H1 (cell line): ENCODE measurements around the gene UPB1. TPM values are rescaled to one million over a fixed set of nuclear protein-coding genes. Genes with fewer than 3 reads are reported as not detected.

Experiments
- CTCF ChIA-PET: fragments of 300-600 bp; sonication (Branson Sonifier 250); formaldehyde crosslinking; loops from one replicate; lab custom pipeline; 2021; ENCODE audit not compliant: partially characterized antibody; lab: Charles Lee
- POLR2A ChIA-PET: fragments of 300-600 bp; sonication (Branson Sonifier 250); formaldehyde crosslinking; loops from one replicate; lab custom pipeline; 2021; ENCODE audit warnings: inconsistent platforms; ENCODE audit not compliant: partially characterized antibody; lab: Charles Lee
- DNase-seq, 2 experiments: peaks; one replicate each; pipeline versions ENCODE4 v3.0.0 to v3.0.0-alpha.2; 2010 to 2022; ENCODE audit warnings: low spot score in 2 of 2, low read depth in 1 of 2, mixed read lengths in 1 of 2
- FAIRE-seq: peaks from 2 replicates; lab custom pipeline; 2011; peaks lifted over from hg19 to GRCh38; lab: Jason Lieb, UNC
- H2AFZ ChIP-seq: 2 replicates; pipeline ENCODE4 v1.8.1; 2012; ENCODE audit warnings: low read length, inconsistent platforms
- H2AK5ac ChIP-seq: 2 replicates; pipeline ENCODE4 v1.6.1; 2013; ENCODE audit warnings: low read depth, low read length
- H2BK120ac ChIP-seq: replicated peaks from 2 replicates; pipeline ENCODE3; 2013; ENCODE audit warnings: low read depth, low read length, inconsistent platforms
- H2BK12ac ChIP-seq: 2 replicates; pipeline ENCODE4 v1.6.1; 2013; ENCODE audit warnings: low read depth, low read length
- H2BK15ac ChIP-seq: 2 replicates; pipeline ENCODE4 v1.6.1; 2013; ENCODE audit warnings: low read length
- H2BK20ac ChIP-seq: 2 replicates; pipeline ENCODE4 v1.6.1; 2013; ENCODE audit warnings: low read length
- H2BK5ac ChIP-seq: 2 replicates; pipeline ENCODE4 v1.6.1; 2013; ENCODE audit warnings: low read depth, low read length
- H3K14ac ChIP-seq: 2 replicates; pipeline ENCODE4 v1.6.1; 2013; ENCODE audit warnings: inconsistent platforms; ENCODE audit not compliant: insufficient read length
- H3K18ac ChIP-seq: 2 replicates; pipeline ENCODE4 v1.6.1; 2013; ENCODE audit warnings: low read length; ENCODE audit errors: extremely low read depth
- H3K23ac ChIP-seq: 2 replicates; pipeline ENCODE4 v1.6.1; 2013; ENCODE audit warnings: inconsistent platforms; ENCODE audit not compliant: insufficient read length
- H3K23me2 ChIP-seq: 2 replicates; pipeline ENCODE4 v1.6.1; 2013; ENCODE audit warnings: low read depth, low read length
- H3K27ac ChIP-seq: 2 replicates; pipeline ENCODE4 v1.6.1; 2011; ENCODE audit warnings: low read depth, low read length, inconsistent platforms
- H3K27me3 ChIP-seq, 4 experiments: replicated peaks in 1 of 4; 1 replicate in 1 of 4; 2 replicates in 3 of 4; pipeline versions ENCODE4 v1.6.1 to v1.8.1; 2011 to 2013; ENCODE audit warnings: low read length in 3 of 4, mild to moderate bottlenecking in 3 of 4, inconsistent platforms in 2 of 4, mixed read lengths in 2 of 4, moderate library complexity in 1 of 4; ENCODE audit not compliant: control insufficient read depth in 3 of 4, insufficient read depth in 3 of 4; ENCODE audit errors: extremely low read depth in 1 of 4
- H3K36me3 ChIP-seq, 4 experiments: 2 replicates each; pipeline versions ENCODE4 v1.6.1 to v1.8.1; 2011 to 2013; ENCODE audit warnings: mild to moderate bottlenecking in 4 of 4, low read length in 3 of 4, moderate library complexity in 2 of 4, control low read depth in 1 of 4, inconsistent platforms in 1 of 4; ENCODE audit not compliant: insufficient read depth in 4 of 4, control insufficient read depth in 2 of 4
- H3K4ac ChIP-seq: replicated peaks from 2 replicates; pipeline ENCODE3; 2013; ENCODE audit warnings: low read length, low read depth, mixed read lengths, inconsistent platforms; ENCODE audit not compliant: insufficient read length
- H3K4me1 ChIP-seq, 4 experiments: replicated peaks in 1 of 4; 1 replicate in 1 of 4; 2 replicates in 3 of 4; pipeline versions ENCODE4 v1.6.1 to v1.8.1; 2011 to 2013; ENCODE audit warnings: low read length in 3 of 4, inconsistent platforms in 2 of 4, mixed read lengths in 1 of 4; ENCODE audit not compliant: insufficient read depth in 4 of 4, control insufficient read depth in 3 of 4
- H3K4me2 ChIP-seq, 2 experiments: 2 replicates each; pipeline versions ENCODE4 v1.6.1 to v1.8.1; 2011 to 2013; ENCODE audit warnings: low read depth in 2 of 2, low read length in 2 of 2, control low read depth in 1 of 2, inconsistent platforms in 1 of 2, mild to moderate bottlenecking in 1 of 2; ENCODE audit not compliant: insufficient read depth in 1 of 2
- H3K4me3 ChIP-seq, 4 experiments: fragments of 200-600, 300-600 bp in 1 of 4; sonication (generic), shearing (Covaris generic), sonication (Bioruptor Twin) in 1 of 4; 2 replicates each; pipeline versions ENCODE4 v1.5.1 to v1.8.1; 2011 to 2016; ENCODE audit warnings: low read length in 4 of 4, low read depth in 3 of 4, control low read depth in 2 of 4, inconsistent platforms in 2 of 4, mild to moderate bottlenecking in 2 of 4, mixed read lengths in 1 of 4, moderate library complexity in 1 of 4; ENCODE audit not compliant: insufficient read depth in 2 of 4; ENCODE audit errors: extremely low read depth in 1 of 4
- H3K56ac ChIP-seq: replicated peaks from 2 replicates; pipeline ENCODE3; 2013; ENCODE audit warnings: low read depth, mild to moderate bottlenecking, mixed read lengths, low read length, inconsistent platforms; ENCODE audit not compliant: insufficient read length
- H3K79me1 ChIP-seq: 2 replicates; pipeline ENCODE4 v1.6.1; 2013; ENCODE audit warnings: low read depth, low read length, control low read depth
- H3K79me2 ChIP-seq, 2 experiments: 2 replicates each; pipeline versions ENCODE4 v1.6.1 to v1.8.1; 2012 to 2013; ENCODE audit warnings: low read length in 2 of 2, mild to moderate bottlenecking in 2 of 2, inconsistent platforms in 1 of 2; ENCODE audit not compliant: insufficient read depth in 2 of 2, control insufficient read depth in 1 of 2
- H3K9ac ChIP-seq, 4 experiments: replicated peaks in 1 of 4; 1 replicate in 1 of 4; 2 replicates in 3 of 4; pipeline versions ENCODE4 v1.6.1 to v1.8.1; 2011 to 2013; ENCODE audit warnings: low read depth in 3 of 4, low read length in 3 of 4, control low read depth in 2 of 4, mild to moderate bottlenecking in 2 of 4, moderate library complexity in 2 of 4, inconsistent platforms in 1 of 4; ENCODE audit errors: extremely low read depth in 1 of 4
- H3K9me3 ChIP-seq, 2 experiments: 2 replicates each; pipeline versions ENCODE4 v1.6.1 to v1.8.1; 2012 to 2013; ENCODE audit warnings: mild to moderate bottlenecking in 2 of 2, moderate library complexity in 2 of 2, control low read depth in 1 of 2, inconsistent platforms in 1 of 2, low read depth in 1 of 2, low read length in 1 of 2, mixed read lengths in 1 of 2; ENCODE audit not compliant: insufficient read depth in 2 of 2
- H4K20me1 ChIP-seq, 2 experiments: replicated peaks in 1 of 2; 2 replicates each; pipeline versions ENCODE3 to v1.8.1; 2011 to 2013; ENCODE audit warnings: inconsistent platforms in 2 of 2, low read length in 2 of 2, mild to moderate bottlenecking in 1 of 2; ENCODE audit not compliant: insufficient read depth in 2 of 2, control insufficient read depth in 1 of 2
- H4K5ac ChIP-seq: 2 replicates; pipeline ENCODE4 v1.6.1; 2013; ENCODE audit warnings: low read length, low read depth, mixed read lengths, inconsistent platforms; ENCODE audit not compliant: insufficient read length
- H4K8ac ChIP-seq: 2 replicates; pipeline ENCODE4 v1.8.0; 2013; ENCODE audit warnings: mild to moderate bottlenecking, moderate library complexity, low read length, inconsistent platforms; ENCODE audit not compliant: insufficient read depth; ENCODE audit errors: extremely low read depth
- H4K91ac ChIP-seq: replicated peaks from 2 replicates; pipeline ENCODE3; 2013; ENCODE audit warnings: low read length, mixed read lengths, inconsistent platforms; ENCODE audit not compliant: insufficient read length
- CBX5 ChIP-seq: fragments of 300-800, 300-1000 bp; sonication (generic); IDR thresholded peaks from 2 replicates; pipeline ENCODE4 v1.7.1; 2016; ENCODE audit warnings: antibody characterized with exemption, low read length, low read depth
- EGR1 ChIP-seq: IDR thresholded peaks from 2 replicates; pipeline ENCODE4 v1.6.1; 2011; ENCODE audit warnings: low read depth, low read length, borderline replicate concordance
- GTF2F1 ChIP-seq: IDR thresholded peaks from 2 replicates; pipeline ENCODE4 v1.6.1; 2012; ENCODE audit warnings: low read depth, low read length, improper control_type of control experiment, borderline replicate concordance
- HDAC2 ChIP-seq, 2 experiments: fragments of 300-600 bp in 1 of 2; sonication (generic) in 1 of 2; IDR thresholded peaks; 2 replicates each; pipeline ENCODE4 v1.6.1; 2011 to 2012; ENCODE audit warnings: low read depth in 2 of 2, low read length in 2 of 2, mild to moderate bottlenecking in 2 of 2, moderate library complexity in 2 of 2, borderline replicate concordance in 1 of 2, inconsistent platforms in 1 of 2
- JUN ChIP-seq: IDR thresholded peaks from 2 replicates; pipeline ENCODE4 v1.6.1; 2011; ENCODE audit warnings: low read depth, mild to moderate bottlenecking, improper control_type of control experiment, low read length
- KDM4A ChIP-seq: IDR thresholded peaks from one replicate; pipeline ENCODE4 v1.7.1; 2012; ENCODE audit warnings: low read depth, mild to moderate bottlenecking, moderate library complexity, low read length, inconsistent platforms; ENCODE audit not compliant: severe bottlenecking
- PHF8 ChIP-seq: fragments of 200-600 bp; sonication (generic); conservative IDR thresholded peaks from 2 replicates; pipeline ENCODE4 v1.7.1; 2012; ENCODE audit warnings: low read depth, mild to moderate bottlenecking, inconsistent platforms, low read length, moderate library complexity
- RFX5 ChIP-seq: IDR thresholded peaks from 2 replicates; pipeline ENCODE4 v1.6.1; 2011; ENCODE audit warnings: low read depth, low read length, improper control_type of control experiment, borderline replicate concordance
- RNF2 ChIP-seq: fragments of 200-900, 300-1000 bp; sonication (generic); IDR thresholded peaks from 2 replicates; pipeline ENCODE4 v1.7.1; 2016; ENCODE audit warnings: borderline replicate concordance, low read depth, mild to moderate bottlenecking, antibody characterized with exemption, low read length; ENCODE audit not compliant: poor library complexity, severe bottlenecking; ENCODE audit errors: missing control alignments
- SIX5 ChIP-seq: IDR thresholded peaks from 2 replicates; pipeline ENCODE4 v1.6.1; 2011; ENCODE audit warnings: mild to moderate bottlenecking, low read depth, low read length
- SP1 ChIP-seq: IDR thresholded peaks from 2 replicates; pipeline ENCODE4 v1.6.1; 2011; ENCODE audit warnings: low read depth, low read length
- SP4 ChIP-seq: IDR thresholded peaks from 2 replicates; pipeline ENCODE4 v1.6.1; 2012; ENCODE audit warnings: low read length, inconsistent platforms
- SRF ChIP-seq: IDR thresholded peaks from 2 replicates; pipeline ENCODE4 v1.6.1; 2011; ENCODE audit warnings: mild to moderate bottlenecking, low read depth, low read length, moderate library complexity
- TBP ChIP-seq: IDR thresholded peaks from 2 replicates; pipeline ENCODE4 v1.6.1; 2011; ENCODE audit warnings: low read depth, low read length, improper control_type of control experiment
- ZNF274 ChIP-seq: IDR thresholded peaks from 2 replicates; pipeline ENCODE4 v1.7.0; 2012; ENCODE audit warnings: low read length, borderline replicate concordance; ENCODE audit errors: extremely low read depth
- WGBS, 2 experiments: shearing (Covaris generic) in 1 of 2; methylation state at CpG; one replicate each; pipeline versions ENCODE4 v1.1.6 to v1.1.7; 2013 to 2015; ENCODE audit warnings: low lambda C conversion rate in 2 of 2, mixed read lengths in 2 of 2, inconsistent platforms in 1 of 2, low coverage in 1 of 2, missing lambda C conversion rate in 1 of 2; ENCODE audit not compliant: insufficient replicate concordance in 2 of 2, insufficient coverage in 1 of 2, insufficient read length in 1 of 2; ENCODE audit errors: extremely low coverage in 1 of 2, missing lambda C conversion rate in 1 of 2; 5-methylcytosine and 5-hydroxymethylcytosine counted together
- polyA plus RNA-seq, 7 experiments: library from polyadenylated mRNA; depleted of rRNA in 3 of 7; stranded (reverse) in 5 of 7; unstranded in 2 of 7; fragments of >200 nt in 5 of 7; fragments of 200-250 nt in 2 of 7; gene quantifications; 1 replicate in 5 of 7; 2 replicates in 1 of 7; 4 replicates in 1 of 7; pipeline versions ENCODE4 v1.2.1 to v1.2.3, GENCODE V29; 2011 to 2013; ENCODE audit warnings: missing spikeins in 2 of 7, mixed read lengths in 2 of 7
- total RNA-seq: library from RNA; stranded (reverse); fragmentation: NEBNext Ultra II Directional; extraction: Animal tissue kit (Norgen Biotek cat#: 25700); gene quantifications from 2 replicates; pipeline ENCODE4 v1.2.1, GENCODE V29; 2021

Gene UPB1
- total and polyA plus RNA-seq, 2 of the 8 experiments (the other 6 are each of a cell fraction or from before 2014, with no cell fraction given): 0.09 TPM; not detected in 1

- Histone ChIP-seq H4K5ac (no peak overlapping the region), H3K27ac (no peak overlapping the region), H3K23ac (no peak overlapping the region), H4K8ac (no peak overlapping the region; the same call in 1 of the 2 replicates), H3K9ac (no peak overlapping the region), H3K79me2 (no peaks in the 10 kb centered on the region), H3K56ac (no peak overlapping the region), H3K9me3 (no peaks in the 10 kb centered on the region), H3K36me3 (no peaks in the 10 kb centered on the region), H3K4me3 (no peak overlapping the region), H3K4me2 (no peak overlapping the region), H3K4ac (no peak overlapping the region), H2BK20ac (no peak overlapping the region), H2AK5ac (no peak overlapping the region), H2AFZ (no peak overlapping the region), H4K91ac (no peak overlapping the region), H2BK12ac (no peak overlapping the region), H3K18ac (no peak overlapping the region), H2BK120ac (no peak overlapping the region), H3K79me1 (no peaks in the 10 kb centered on the region), H3K27me3 (no peaks in the 10 kb centered on the region; a peak in 1 of 7 replicates), H3K4me1 (no peaks in the 10 kb centered on the region), H2BK15ac (no peak overlapping the region), H2BK5ac (no peak overlapping the region), H3K23me2 (no peaks in the 10 kb centered on the region), H3K14ac (no peak overlapping the region), H4K20me1 (no peaks in the 10 kb centered on the region)
- CTCF ChIA-PET: interaction anchor here (0.9 to 3.7 kb wide), 3 partner anchors 33 to 52 kb away, joined by 4 to 12 read pairs (median 6); no protein-coding TSS in a partner anchor
- DNase-seq: no peak
- 83% methylated on average over 4 of the region's 4 CpGs; no CpG with 5 or more reads in 1 of the 2 experiments for WGBS, 2 experiments
- POLR2A ChIA-PET: no interaction called here
- TF ChIP-seq RFX5 (no peak), SRF (no peak), SP4 (no peak), GTF2F1 (no peak), RNF2 (no peak), JUN (no peak), EGR1 (no peak), SIX5 (no peak), HDAC2 (IDR thresholded peaks at IDR 0.05; ENCODE audit: borderline replicate concordance in 1 of 2, low read depth in 2 of 2, low read length in 2 of 2) (no peak), PHF8 (no peak), KDM4A (no peak), TBP (no peak), ZNF274 (no peak), CBX5 (no peak), SP1 (no peak)
- FAIRE-seq: no peak
These were observed 40.1 kb upstream of the UPB1 start for GRCh38 chr22:24455039-24455438.
